Glomerular visceral epithelial cell (primary cell): Measurements from ENCODE around the gene SPDYE17.
"Not testable (repeated sequence)": the region's sequence is repeated elsewhere in the genome, so short reads cannot be mapped to it uniquely, and the experiment has no call there.

Source experiments
- DNase-seq: peaks from one replicate; pipeline ENCODE4 v3.0.0-alpha.2; 2016; ENCODE audit errors: extremely low spot score

The SPDYE17 gene

DNA sequence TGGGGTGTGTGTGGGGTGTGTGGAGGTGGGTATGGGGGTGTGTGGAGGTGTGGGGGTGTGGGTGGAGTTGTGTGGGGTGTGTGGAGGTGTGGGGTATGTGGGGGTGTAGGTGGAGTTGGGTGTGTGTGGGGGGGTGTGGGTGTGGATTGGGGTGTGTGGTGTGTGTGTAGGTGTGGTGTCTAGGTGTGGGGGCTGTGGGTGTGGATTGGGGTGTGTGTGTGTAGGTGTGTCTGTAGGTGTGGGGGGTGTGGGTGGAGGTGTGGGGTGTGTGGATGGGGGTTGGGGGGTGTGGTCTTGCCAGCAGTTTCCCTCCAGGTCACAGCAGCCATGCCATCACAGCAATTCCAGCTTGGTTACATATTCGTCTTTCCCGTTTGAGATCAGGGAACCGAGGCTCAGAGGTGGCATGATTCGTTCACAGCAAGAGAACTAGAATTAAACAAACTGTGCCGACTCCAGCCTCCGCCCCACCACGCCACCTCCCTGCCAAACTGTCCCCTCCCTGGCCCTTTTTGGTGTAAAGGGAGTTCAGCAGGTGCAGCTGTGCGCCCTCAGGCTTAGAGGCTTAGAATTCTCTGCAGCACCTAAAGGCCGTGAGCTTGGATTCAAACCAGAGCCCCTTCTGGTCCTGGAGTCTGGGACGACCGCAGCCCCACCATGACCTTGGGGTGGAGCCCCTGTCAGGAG lies 33.3 kb downstream of the SPDYE17 start:
- peak; percentile 8 for DNase-seq

GRCh38 chr7:76998285-76998589 lies 33.9 kb downstream of the SPDYE17 start:
- DNase-seq: no peak

GRCh38 chr7:76997381-76998284 lies 34.5 kb downstream of the SPDYE17 start:
- no peak for DNase-seq

GRCh38 chr7:76996932-76997331 lies 35.2 kb downstream of the SPDYE17 start:
- not testable (repeated sequence) for DNase-seq

DNA sequence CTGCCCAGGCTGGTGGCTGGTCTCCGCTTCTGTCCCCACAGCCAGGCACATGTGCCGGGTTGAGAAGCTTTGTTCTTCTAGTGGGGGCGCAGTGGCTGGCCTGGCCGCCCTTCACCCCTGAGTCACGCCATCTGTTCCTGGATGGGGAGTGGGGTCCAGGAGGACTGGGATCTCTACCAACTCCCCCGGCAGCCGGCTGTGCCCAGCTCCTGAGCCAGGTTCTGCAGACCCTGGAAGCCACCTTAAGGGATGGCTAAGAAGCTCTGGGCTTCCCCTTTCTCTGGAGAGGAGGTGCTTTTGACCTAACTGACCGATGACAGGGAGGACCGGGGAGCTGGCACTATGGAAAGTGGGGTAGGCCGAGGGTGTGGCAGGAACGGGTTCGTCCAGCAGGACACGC lies 37.9 kb downstream of the SPDYE17 start:
- DNase-seq: not testable (repeated sequence)

DNA sequence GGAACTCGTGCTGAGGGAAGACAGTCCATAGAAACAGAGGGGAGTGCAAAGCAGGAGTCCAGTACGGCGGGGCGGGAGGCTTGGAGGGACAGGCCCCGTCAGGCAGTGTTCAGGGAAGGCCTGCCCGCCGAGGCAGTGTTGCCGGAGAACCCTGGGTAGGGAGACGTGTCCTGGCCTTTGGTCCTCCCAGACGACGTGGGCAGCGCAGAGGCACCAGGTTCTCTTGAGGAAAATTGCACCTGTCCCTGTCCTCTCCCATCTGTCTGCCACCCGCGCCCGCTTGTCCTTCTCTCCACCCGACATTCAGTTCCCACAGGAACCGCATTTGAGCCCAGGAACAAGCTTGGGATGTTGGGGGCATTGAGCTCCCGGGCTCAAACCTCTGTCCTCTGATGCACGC lies 38.3 kb downstream of the SPDYE17 start:
- not testable (repeated sequence) for DNase-seq

- DNase-seq: not testable (repeated sequence)
Measured at GRCh38 chr7:76992871-76993270, 39.3 kb downstream of the SPDYE17 start.

DNA sequence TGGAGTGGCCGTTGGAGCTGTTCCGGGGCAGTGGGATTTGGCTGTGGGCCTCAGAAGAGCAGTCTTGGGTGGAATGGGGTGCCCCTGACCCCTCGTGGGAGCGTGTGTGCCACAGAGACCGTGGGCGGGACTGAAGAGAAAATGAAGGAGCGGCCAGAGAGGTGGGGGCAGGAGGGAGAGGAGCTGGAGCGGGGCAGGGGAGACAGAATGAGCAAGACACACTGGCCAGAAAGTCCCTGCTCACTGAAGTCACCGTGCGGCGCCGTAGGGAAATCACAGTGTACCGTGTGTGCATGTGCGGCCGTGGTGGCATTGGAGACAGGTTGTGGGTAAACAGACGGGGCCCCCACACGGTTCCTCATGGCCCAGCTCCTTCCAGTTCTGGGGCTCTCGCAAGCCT lies 40.0 kb downstream of the SPDYE17 start:
- DNase-seq: not testable (repeated sequence)

- not testable (repeated sequence) for DNase-seq
Measured at GRCh38 chr7:76990202-76990601, 42.0 kb downstream of the SPDYE17 start.

- DNase-seq: not testable (repeated sequence)
Measured at GRCh38 chr7:76985924-76986717, 46.0 kb downstream of the SPDYE17 start.

GRCh38 chr7:76984784-76985136 lies 47.4 kb downstream of the SPDYE17 start:
- not testable (repeated sequence) for DNase-seq

DNA sequence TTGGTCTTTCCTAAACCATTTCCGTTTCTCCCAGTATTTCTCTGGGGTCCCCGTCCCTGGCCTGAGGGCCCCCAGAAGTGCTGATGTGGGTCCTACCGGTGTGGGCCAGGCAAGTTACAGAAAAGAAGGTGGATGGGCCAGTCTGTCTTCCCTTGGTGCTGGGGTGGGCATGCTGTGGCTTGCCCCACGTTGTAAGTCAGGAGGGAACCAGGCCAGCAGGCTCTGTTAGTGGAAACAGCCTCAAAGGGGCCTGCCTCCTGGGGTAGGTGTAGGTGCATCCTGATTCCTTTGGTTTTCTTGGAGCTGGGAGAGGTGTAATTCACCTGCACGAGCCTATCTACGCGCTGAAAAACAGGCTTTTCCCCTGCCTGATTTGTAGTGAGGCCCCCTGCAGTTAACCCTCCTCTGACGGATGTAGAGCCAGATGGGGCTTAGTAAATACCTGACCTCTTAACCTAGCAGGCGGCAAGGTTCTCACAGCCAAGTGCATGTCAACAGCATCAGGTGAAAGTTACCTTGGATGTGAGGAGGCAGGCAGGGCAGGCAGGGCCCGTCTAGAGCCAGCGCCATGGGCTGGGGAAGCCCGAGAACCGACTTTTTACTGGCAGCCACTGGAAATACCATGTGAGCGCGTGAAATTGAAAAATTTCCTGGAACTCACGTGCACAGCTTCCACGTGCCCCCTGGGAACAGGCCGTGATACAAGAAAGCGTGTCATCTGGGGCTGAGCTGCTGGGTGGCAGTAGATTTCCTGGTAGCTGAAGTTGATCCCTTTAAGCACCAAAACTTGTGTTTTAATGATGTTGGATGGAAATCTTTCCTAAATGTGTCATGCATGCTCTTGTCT lies 48.0 kb downstream of the SPDYE17 start:
- not testable (repeated sequence) for DNase-seq

DNA sequence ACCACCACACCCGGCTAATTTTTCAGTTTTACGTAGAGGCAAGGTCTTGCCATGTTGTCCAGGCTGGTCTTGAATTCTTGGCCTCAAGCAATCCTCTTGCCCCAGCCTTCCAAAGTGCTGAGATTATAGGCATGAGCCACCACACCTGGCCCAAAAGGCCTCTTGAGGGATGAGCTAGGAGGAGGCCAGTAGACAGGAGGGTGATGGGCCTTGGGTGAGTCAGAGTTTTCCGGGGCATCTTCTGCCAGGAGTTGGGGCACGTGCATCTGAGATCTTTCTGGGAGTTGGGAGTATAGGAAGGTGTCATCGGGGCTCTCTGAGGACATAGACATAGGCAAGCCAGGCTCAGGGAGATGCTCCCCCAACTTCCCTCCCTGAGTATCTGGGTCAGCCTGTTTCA lies 48.8 kb downstream of the SPDYE17 start:
- DNase-seq: not testable (repeated sequence)

DNA sequence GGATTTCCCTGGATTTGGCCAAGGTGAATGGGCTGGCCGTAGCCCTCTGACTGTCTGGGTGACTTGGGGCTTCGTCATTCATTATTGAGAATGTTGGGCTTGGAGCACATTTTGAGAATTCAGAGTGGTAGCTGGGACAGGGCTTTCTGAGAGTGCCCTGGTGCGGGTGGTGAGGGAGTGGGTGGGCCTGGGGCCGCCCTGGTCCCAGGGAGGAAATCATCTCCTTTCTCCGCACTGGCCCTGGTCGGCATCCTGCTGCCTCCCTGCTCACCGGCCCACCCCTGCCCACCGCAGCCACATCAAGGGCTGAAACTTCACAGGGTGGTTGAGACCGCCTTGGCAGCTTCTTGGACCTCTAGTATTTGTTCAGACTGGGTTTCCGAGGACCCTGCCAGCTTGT lies 49.7 kb downstream of the SPDYE17 start:
- DNase-seq: not testable (repeated sequence)

- DNase-seq: not testable (repeated sequence)
Measured at GRCh38 chr7:76981187-76981970, 50.8 kb downstream of the SPDYE17 start.

GRCh38 chr7:76980576-76980975 lies 51.6 kb downstream of the SPDYE17 start:
- DNase-seq: not testable (repeated sequence)

- DNase-seq: not testable (repeated sequence)
Measured at GRCh38 chr7:76977761-76978367, 54.3 kb downstream of the SPDYE17 start.

DNA sequence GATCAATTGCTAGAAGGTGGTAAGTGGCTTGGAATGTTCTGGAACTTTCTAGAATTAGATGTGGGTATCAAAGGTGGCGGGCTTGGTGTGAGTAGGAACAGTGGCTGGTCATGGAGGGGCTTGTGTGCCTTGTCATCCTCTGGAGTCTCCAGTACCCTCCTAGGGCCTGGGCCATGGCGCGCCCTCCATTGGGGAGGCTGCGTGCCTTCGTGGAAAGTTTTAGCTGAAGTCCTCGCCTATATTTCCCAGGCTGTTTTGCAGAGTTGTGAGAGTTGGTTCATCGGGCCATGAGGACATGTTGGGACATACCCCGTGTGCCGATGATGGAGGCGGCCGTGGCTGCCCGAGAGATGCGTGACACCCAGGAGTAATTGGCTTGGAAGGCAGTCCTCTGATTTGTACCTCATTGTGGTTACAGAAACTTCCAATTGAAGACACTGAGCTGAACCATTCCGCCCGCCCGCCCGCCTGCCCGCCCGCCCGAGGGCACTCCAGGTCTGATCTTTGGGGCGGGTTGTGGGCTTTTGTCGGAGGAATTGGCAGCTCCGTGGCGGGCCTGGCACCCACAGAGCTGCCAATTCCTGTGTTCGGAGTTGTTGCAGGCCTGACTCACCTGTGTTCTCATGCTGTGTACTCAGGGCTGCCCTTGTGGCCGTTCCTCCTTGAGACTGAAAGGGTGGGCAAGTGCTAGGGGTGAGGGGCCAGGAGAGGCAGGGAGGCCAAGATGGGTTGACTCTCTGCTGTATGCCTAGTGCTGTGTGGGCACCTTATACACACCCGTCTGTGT lies 57.2 kb downstream of the SPDYE17 start:
- not testable (repeated sequence) for DNase-seq

- not testable (repeated sequence) for DNase-seq
Measured at GRCh38 chr7:76974336-76974735, 57.8 kb downstream of the SPDYE17 start.
